ENCODE measurements around the gene ABCC4.

DNA sequence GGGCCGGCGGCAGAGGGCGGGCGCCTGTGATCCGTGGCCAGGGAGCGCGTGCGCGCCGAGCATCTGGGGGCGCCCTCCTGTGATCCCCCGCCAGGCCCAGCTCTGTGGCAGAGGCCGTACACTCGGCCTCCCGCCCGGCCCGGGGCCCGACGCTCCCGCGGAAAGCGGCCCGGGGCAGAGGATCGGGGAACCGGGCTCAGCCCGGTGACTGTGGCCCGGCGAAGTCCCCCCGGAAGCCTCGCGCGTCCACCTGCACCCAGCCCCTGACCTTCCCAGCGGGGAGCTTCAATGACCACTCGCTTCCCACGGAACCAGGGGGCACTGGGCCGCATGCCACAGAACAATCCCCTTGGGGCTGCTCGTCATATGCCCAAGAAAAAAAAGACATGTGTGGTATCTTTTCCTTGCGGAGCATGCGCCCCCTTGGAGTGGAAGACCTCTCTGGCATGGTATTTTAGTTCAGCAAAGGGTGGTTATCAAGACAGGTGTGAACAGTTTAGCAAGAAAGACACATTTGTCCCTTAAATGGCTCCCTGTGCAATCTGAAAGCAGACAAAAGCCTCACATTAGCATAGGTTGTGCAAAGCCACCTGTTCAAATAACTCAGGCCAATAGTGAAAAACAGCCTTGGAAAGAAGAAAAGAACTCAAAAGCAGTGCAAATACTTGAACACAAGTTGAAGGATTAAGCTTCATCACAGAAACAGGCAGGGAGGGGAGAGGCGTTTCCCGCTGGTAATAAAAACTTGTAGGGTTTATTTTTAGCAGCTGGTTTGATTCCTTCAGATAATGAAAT, 298.0 kb downstream of the ABCC4 start:
- TF ChIP-seq LEF1 (IDR thresholded peaks at IDR 0.05; ENCODE audit: borderline replicate concordance) (no peak), ZNF384 (IDR thresholded peaks at IDR 0.05) (no peak), BHLHE40 (IDR thresholded peaks at IDR 0.05; ENCODE audit: borderline replicate concordance) (no peak), FOXK2 (IDR thresholded peaks at IDR 0.05) (no peak), FOXA1 (IDR thresholded peaks at IDR 0.05) (no peak), SP1 (IDR thresholded peaks at IDR 0.05) (no peak)

All from HEK293T (cell line).